DMS79 (cell line): ENCODE results near the gene KRR1.
"Not testable (repeated sequence)": the region's sequence is repeated elsewhere in the genome, so short reads cannot be mapped to it uniquely, and the experiment has no call there.

ENCODE experiments used
- DNase-seq: peaks from one replicate; lab custom pipeline; 2025; lab: John Stamatoyannopoulos, UW

Gene KRR1

DNA sequence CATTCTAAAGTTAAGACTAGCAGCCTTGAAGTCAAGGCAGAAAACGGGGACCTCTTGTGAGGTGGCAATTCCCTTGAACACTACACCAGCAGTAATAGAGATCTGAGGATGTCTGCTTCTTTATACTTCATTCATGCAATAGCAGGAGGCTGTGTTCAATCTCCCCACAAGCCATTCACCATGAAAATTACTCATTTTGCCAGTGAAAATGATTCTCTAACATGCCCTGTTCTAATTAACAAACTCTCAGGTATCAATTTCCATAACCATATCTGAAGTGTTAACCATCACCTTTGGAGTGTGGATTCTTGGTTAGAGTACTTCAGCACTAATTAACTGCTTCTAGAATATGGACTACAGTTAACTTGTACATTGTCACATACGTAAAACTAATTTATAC is 34.3 kb downstream of the KRR1 start:
- no peak for DNase-seq

DNA sequence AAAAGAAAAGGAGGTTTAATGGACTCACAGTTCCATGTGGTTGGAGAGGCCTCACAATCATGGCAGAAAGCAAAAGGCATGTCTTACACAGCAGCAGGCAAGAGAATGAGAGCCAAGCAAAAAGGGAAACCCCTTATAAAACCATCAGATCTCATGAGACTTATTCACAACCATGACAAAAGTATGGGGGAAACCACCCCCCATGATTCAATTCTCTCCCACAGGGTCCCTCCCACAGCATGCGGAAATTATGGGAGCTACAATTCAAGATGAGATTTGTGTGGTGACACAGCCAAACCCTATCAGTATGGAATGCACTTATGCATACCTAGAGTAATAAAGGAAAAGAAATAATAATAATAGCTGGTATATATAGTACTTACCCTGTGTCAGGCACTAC is 35.3 kb downstream of the KRR1 start:
- DNase-seq: no peak

DNA sequence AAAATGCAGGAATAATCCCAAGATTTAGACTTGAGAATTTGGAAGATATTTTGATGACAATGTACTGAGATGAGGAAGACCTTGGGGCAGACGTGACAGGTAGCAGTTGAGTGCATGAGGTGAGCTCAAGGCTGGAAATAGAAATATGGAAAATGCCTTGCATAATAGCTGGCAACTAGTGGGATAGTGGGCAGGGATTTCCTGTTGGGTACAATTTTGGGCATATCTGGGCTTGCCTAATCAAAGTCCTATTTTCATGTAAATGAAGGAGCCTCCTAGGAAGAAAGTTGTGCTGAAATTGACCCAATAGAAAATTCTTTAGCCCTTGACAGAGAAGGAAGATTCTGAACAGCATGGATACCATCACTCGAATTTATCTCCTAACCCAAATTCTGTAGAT is 37.3 kb downstream of the KRR1 start:
- no peak for DNase-seq

DNA sequence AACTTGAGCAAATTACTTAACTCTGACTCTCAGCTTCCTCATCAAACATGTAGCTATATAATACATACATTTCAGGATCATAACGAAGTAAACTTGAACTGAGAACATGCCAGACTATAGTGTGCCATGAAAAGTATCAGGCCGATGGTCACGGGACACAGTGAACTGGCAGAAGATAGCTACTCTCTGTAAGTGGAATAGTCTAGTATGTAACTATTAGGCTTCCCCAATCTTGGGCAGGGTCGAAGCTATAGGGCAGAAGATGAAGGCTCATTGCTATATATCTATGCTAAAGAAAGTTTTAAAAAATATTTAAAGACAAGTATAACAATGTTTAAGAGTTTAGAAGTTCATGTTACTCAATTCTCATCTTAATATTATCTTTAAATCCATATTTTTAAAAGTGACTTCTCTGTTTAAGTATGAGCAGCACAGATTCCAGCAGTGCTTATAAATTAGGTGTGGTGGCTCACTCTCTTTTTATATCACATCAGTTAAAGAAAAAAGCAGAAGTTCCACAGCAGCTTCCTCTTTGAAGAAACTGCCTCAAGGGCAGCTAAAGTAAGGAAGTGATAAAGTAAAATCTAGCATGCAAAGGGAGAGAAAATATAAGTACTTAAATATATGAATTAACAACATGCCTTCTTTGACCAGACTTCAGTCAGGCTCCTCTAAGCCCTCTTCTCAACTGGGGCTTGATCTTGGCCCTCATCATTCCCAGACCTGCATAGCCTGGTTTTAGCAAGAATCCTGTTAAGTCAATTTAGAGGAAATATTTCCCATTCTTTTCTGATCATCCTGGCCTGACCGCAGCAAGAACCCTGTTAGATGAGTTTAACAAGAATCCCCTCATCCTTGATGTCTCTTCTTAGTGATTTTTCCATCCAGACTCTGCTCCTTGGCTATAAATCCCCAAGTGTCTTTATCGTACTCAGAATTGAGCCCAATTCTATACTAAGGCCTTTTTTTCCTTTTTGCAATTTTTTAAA is 39.2 kb downstream of the KRR1 start:
- DNase-seq: no peak

DNA sequence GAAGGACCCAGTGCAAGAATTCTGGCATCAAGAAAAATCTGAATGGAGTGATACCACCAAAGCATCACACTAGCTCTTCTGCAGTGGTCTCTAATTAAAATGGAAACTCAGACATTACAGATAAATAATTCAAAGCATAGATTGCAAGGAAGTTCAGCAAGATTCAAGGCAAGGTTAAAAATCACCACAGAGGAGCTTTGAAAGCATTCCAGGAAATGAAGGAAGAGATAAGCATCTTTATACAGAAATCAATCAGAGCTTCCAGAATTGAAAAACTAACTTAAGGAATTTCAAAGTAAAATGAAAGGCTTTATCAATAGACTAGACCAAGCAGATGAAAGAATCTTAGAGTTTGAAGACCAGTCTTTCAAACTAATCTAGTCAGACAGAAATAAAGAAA is 51.2 kb downstream of the KRR1 start:
- DNase-seq: no peak

DNA sequence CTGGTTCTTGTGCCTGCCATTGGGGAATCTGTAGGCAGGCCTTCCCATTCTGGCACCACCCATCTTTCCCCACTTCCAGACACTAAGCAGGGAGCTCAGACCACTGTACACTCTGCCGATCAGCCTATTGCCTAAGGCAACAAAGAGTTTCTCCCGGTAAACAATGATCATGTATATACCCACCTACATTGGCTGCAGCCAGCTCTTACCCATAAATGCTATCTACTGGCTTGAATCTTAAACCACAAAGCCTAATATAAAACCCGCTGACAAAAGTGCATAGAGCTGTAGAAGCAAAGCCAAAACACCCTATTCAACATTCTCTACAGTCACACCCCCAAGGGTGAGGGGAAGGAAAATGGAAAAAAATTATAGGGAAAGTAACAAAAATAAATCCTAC is 51.7 kb downstream of the KRR1 start:
- no peak for DNase-seq

DNA sequence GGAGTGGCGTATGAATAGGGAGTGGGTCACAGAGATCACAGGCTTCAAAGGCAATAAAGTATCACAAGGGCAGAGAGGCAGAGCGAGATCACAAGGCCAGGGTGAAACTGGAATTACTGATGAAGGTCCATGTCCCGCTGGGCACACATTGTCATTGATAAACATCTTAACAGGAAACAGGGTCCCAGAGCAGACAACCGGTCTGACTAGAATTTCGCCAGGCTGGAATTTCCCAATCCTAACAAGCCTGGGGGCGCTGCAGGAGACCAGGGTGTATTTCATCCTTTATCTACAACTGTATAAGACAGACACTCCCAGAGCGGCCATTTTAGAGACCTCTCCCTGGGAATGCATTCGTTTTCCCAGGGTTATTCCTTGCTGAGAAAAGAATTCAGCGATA is 53.5 kb downstream of the KRR1 start:
- DNase-seq: not testable (repeated sequence)

DNA sequence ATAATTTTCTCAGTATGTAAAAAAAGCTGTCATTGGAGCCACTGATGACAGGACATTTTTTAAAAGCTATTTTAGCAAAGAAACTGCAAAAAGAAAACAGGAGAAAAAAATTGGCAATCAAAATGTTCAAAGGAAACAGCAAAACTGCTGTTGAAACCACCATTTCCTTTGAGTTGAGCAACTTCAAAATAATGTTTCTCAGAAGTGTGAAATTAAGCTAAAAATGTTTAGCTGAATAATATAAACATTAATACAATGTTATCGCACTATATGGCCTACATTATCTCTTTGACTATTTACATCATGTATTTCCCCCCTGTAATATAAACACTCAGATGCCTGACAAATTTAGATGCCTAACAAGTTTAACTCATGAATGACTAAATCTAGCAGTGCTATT is 54.2 kb downstream of the KRR1 start:
- no peak for DNase-seq

DNA sequence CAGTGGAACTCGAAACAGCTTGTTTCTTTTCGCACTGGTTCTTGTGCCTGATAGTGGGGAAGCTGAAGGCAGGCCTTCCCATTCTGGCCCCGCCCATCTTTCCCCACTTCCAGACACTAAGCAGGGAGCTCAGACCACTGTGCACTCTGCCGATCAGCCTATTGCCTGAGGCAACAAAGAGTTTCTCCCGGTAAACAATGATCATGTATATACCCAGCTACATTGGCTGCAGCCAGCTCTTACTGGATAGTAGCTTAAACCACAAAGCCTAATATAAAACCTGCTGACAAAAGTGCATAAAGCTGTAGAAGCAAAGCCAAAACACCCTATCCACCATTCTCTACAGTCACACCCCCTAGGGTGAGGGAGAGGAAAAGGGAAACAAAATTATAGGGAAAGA is 55.6 kb downstream of the KRR1 start:
- DNase-seq: no peak

DNA sequence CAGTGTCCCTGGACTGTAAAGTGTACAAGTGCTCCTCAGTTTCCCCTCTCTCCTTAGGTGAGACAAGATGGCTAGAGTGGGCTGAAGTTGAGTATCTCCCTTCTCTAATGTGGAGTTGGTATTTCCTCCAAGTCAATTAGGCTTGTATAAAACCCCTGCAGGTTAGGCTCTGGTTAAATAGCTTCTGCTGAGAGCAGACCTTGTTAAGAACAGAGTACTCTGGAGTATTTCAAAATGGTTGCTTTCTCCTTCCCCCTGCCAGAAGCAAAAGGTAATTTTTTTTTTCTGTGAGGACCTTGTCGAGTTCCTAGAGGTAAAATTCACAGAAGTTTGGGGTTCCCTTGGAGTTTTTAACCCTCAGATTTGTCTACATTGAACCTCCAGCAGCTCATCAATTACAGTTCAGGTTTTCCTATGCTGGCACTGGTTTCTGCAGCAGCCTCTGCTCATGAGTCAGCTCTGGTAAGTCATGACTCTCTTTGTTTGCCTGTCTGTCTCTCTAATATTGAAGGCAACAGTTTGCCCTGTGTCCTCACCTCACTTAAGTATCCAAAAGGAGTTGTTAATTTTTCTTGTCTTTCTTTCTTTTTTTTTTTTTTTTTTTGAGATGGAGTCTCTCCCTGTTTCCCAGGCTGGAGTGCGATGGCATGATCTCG is 58.6 kb downstream of the KRR1 start:
- DNase-seq: no peak

DNA sequence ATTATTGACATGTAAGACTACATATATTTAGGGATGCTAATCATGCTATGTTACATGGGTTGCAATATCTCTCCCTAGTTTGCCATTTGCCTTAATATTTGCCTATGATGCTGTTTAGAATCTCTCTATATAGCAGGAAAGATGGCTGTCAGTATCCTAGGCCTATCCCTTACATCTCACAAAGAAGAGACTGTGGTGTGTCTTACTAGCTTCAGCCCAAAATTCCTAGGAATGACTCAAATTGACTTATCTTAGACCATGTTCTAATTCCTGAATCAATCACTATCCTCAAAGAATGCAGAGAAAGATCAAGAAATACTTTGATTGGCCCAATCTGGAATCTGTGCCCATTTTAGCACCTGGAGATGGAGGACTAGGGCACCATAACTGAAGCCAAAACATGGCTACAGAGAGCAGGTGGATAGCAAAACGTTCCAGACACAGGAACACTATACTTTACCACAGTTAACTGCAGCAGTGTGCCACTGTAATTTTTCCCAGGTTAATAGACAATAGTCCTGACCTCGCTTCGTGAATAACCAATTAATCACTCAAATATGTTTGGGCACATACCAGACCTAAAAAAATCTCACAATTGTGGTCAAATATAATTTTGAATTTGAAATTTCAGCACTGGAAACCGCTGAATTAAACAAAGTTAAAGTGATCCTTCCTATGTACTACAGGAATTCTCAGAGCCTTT is 63.6 kb downstream of the KRR1 start:
- DNase-seq: no peak

DNA sequence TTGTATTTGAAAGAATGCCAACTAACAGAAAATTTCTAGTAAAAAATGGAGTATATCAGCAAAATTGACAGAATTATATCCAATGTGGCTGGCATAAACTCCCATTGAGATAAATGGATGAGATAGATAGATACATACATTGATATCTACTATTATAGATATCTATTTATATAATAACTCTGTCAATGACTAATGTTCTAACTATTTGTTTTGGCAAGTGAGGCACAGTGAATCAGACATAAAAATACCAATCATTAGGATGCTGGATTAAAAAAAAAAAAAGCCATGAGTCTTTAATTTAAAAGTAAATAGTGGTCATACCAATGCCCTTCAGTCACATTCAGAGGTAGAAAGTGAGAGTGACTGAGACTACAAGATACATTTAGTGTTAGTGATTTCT is 64.6 kb downstream of the KRR1 start:
- DNase-seq: no peak

DNA sequence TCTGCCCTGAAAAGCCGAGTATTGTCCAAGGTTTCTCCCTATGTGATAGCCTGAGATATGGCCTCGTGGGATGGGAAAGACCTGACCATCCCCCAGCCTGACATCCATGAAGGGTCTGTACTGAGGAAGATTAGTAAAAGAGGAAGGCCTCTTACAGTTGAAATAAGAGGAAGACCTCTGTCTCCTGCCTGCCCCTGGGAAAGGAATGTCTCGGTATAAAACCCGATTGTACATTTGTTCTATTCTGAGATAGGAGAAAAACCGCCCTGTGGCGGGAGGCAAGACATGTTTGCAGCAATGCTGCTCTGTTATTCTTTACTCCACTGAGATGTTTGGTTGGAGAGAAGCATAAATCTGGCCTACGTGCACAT is 66.3 kb downstream of the KRR1 start:
- not testable (repeated sequence) for DNase-seq

DNA sequence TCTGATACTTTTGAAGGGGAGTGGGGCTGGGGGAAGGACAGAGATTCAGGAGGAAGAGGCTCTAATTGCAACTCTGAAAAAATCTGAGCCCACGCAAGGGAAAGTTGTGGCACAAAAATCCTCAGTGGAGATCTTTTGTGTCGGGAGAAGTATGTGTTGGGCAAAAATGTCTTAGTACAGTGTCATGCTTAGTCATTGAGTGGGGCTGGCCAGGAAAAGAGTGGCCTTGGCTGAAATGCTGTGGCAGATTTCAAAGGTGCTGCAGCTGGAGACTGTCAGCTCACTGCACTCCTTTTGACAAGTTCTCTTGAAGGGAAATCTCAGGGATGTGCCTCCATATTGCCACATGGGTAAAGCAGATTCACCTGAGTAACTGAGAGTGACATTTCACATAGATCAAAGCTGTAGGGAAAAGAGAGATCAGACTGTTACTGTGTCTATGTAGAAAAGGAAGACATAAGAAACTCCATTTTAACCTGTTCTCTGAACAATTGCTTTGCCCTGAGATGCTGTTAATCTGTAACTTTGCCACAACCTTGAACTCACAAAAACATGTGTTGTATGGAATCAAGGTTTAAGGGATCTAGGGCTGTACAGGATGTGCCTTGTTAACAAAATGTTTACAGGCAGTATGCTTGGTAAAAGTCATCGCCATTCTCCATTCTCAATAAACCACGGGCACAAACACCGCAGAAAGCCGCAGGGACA is 66.8 kb downstream of the KRR1 start:
- DNase-seq: no peak

DNA sequence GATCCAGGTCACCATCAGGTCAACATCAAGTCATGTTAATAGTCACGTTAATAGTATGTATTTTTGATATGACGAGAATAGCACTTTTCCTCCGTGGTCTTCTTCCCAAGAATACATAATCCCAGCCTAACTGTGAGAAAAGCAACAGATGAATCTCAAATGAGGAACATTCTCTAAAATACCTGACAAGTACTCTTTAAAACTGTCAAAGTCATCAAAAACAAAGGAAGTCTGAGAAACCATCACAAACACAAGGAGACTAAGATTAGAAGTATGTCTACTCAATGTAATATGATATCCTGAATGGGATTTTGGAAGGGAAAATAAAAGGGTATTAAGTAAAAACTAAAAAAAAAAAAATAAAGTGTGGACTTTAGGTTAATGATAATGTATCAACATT is 67.7 kb downstream of the KRR1 start:
- DNase-seq: no peak

DNA sequence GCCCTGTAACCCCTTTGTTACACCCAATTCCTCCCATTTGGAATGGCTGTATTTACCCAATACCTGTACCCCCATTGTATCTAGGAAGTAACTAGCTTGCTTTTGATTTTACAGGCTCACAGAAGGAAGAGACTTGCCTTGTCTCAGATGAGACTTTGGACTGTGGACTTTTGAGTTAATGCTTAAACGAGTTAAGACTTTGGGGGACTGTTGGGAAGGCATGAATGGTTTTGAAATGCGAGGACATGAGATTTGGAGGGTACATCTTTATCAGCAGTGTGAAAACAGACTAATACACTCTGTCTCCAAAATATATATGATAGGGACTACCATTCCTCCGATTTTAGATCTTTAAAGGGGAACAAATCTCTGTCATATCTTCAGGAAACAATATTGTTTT is 69.0 kb downstream of the KRR1 start:
- DNase-seq: not testable (repeated sequence)

DNA sequence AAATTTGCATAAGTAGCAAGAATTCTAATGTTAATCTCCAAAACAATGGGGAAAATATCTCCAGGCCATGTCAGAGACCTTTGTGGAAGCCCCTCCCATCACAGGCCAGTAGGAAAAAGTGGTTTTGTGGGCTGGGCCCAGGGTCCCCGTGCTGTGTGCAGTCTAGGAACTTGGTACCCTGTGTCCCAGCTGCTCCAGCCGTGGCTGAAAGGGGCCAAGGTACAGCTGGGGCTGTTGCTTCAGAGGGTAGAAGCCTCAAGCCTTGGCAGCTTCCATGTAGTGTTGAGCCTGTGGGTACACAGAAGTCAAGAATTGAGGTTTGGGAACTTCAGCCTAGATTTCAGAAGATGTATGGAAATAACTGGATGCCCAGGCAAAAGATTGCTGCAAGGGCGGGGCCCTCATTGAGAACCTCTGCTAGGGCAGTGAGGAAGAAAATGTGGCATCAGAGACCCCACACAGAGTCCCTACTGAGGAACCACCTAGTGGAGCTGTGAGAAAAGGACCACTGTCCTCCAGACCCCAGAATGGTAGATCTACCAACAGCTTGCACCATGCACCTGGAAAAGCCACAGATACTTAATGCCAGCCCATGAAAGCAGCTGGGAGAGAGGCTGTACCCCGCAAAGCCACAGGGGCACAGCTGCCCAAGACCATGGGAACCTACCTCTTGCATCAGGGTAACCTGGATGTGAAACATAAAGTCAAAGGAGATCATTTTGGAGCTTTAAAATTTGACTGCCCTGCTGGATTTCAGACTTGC is 69.5 kb downstream of the KRR1 start:
- DNase-seq: not testable (repeated sequence)
